Activated T-helper 1 cell treated with anti-CD3 and anti-CD28 coated beads, Interleukin-12 subunit alpha, Interleukin-12 subunit beta, Interleukin-2, Interleukin-4 antibody, amounts not matched to agents 30 ng/mL and 10 ng/mL and 1 ng/mL, durations not matched to agents 14 hours and 24 hours and 36 hours (primary cell): Measurements from ENCODE around the gene NTRK3. TPM values are rescaled to one million over a fixed set of nuclear protein-coding genes. Genes with fewer than 3 reads are reported as not detected.
"Not testable (repeated sequence)": the region's sequence is repeated elsewhere in the genome, so short reads cannot be mapped to it uniquely, and the experiment has no call there.

Experiments
- DNase-seq: peaks from one replicate; pipeline ENCODE4 v3.0.0; 2021; ENCODE audit warnings: low spot score
- H3K27ac Mint-ChIP-seq: one replicate; pipeline ENCODE4 v1.8.0; 2021; ENCODE audit warnings: mild to moderate bottlenecking, mixed read lengths
- H3K27me3 Mint-ChIP-seq: one replicate; pipeline ENCODE4 v1.8.0; 2022; ENCODE audit warnings: mild to moderate bottlenecking, moderate library complexity, mixed read lengths; ENCODE audit not compliant: insufficient read depth
- H3K36me3 Mint-ChIP-seq: one replicate; pipeline ENCODE4 v1.8.0; 2021; ENCODE audit warnings: low read depth, mixed read lengths
- H3K4me1 Mint-ChIP-seq: one replicate; pipeline ENCODE4 v1.8.0; 2021; ENCODE audit warnings: low read depth, mixed read lengths
- H3K4me3 Mint-ChIP-seq: one replicate; pipeline ENCODE4 v1.8.0; 2021; ENCODE audit warnings: mild to moderate bottlenecking, moderate library complexity, mixed read lengths
- H3K9me3 Mint-ChIP-seq: one replicate; pipeline ENCODE4 v1.8.0; 2021; ENCODE audit warnings: mixed read lengths
- intact Hi-C: fragments of 100-400 bp; cut with micrococcal nuclease; formaldehyde crosslinking; loops from one replicate; pipeline ENCODE4 v1.15.1; 2024
- total RNA-seq: library from RNA; stranded (reverse); gene quantifications from 2 replicates; pipeline ENCODE4 v1.2.3, GENCODE V29; 2022

Gene NTRK3
- total RNA-seq, 1 donor from 2014 or later = 0.29 TPM

- no peak overlapping the region for H3K27ac Mint-ChIP-seq
- intact Hi-C loops = no loop called here
- DNase-seq = no peak
- no peaks in the 10 kb centered on the region for H3K4me1 Mint-ChIP-seq
- H3K27me3 Mint-ChIP-seq = no peaks in the 10 kb centered on the region
- H3K36me3 Mint-ChIP-seq = no peaks in the 10 kb centered on the region
- no peak overlapping the region for H3K4me3 Mint-ChIP-seq
- no peaks in the 10 kb centered on the region for H3K9me3 Mint-ChIP-seq
Measured at GRCh38 chr15:88083811-88084760, 172.5 kb downstream of the NTRK3 start.

GRCh38 chr15:88080616-88081015 is 175.9 kb downstream of the NTRK3 start:
- no peaks in the 10 kb centered on the region for H3K27me3 Mint-ChIP-seq

DNA sequence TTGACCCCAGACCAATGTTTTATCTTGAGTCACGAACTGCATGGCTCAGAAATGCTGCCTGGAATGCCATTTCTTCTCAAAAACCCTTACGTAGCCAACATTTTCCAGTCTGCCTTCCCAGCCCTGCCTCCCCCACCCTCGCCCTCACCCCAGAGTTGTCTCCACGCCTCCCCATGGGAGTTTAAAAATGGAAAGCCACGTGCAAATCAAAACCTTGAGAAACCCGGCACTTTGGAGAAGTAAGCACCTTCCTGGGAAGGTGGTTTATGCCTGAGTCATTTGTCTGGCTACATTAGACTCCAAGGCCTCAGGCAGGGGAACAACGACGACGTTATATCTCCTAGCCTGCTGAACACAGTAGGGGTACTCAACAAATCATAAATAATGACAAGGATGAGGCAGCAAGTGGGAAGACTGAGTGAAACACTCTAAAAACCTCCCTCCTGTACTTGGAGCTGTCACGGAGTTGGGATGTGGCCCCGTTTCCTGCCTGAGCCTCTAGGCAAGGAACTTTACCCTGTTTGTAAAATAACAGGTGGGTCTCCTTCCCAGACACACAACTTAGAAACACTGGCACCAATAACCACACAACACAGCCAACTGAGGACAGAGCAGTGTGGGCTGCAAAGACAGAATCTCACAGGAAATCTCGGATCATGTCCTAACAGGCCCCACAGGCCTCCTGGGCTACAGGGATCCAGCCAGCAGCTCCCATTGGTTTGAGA is 179.1 kb downstream of the NTRK3 start:
- DNase-seq = no peak
- H3K4me1 Mint-ChIP-seq = no peaks in the 10 kb centered on the region
- no peak overlapping the region for H3K27ac Mint-ChIP-seq
- H3K27me3 Mint-ChIP-seq = no peaks in the 10 kb centered on the region
- intact Hi-C loops = no loop called here
- no peaks in the 10 kb centered on the region for H3K9me3 Mint-ChIP-seq
- no peak overlapping the region for H3K4me3 Mint-ChIP-seq
- no peaks in the 10 kb centered on the region for H3K36me3 Mint-ChIP-seq

More at GRCh38 chr15:88080616-88081015, 175.9 kb downstream of the NTRK3 start:
- no peak for DNase-seq
- Mint-ChIP-seq H3K4me3 (no peak overlapping the region), H3K27ac (no peak overlapping the region), H3K36me3 (no peaks in the 10 kb centered on the region), H3K4me1 (no peaks in the 10 kb centered on the region), H3K9me3 (no peaks in the 10 kb centered on the region)
- intact Hi-C loops = no loop called here

DNA sequence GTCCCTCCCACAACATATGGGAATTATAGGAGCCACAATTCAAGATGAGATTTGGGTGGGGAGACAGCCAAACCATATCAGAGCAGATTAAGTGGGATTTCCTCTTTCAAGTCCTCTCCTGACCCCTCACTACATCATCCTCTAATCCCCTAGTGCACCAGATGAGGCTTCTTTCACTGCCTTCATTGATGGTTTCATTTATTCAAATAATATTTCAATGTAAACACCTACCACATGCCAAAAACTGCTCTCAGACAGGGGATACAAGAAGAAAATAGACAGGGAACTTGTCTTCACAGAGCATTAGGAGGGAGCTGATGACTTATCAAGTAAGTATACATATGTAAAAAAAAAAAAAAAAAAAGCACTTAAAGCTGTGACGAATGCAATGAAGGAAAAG is 180.2 kb downstream of the NTRK3 start:
- H3K36me3 Mint-ChIP-seq = no peaks in the 10 kb centered on the region
- H3K4me1 Mint-ChIP-seq = no peaks in the 10 kb centered on the region
- no peak for DNase-seq
- no peak overlapping the region for H3K4me3 Mint-ChIP-seq
- H3K27me3 Mint-ChIP-seq = no peaks in the 10 kb centered on the region
- intact Hi-C loops = no loop called here
- H3K27ac Mint-ChIP-seq = no peak overlapping the region
- H3K9me3 Mint-ChIP-seq = no peaks in the 10 kb centered on the region

DNA sequence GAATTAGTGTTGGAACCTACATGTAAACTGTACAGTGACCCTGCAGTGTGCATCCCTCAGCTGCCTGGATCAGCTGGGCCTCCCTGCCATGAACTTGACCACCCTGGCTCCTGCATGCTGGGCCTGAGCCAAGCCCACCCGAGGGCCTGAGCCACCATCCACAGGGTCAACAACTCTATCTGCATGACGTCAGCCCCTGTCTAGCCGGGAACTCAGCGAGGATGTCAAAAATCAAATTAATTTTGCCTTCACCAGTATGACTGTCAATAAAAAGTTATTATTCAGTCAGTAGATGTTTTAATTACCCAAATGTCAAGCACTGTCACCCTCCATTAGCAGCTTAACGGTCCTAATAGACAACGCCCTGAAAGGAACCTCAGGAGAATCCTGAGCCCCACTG is 181.4 kb downstream of the NTRK3 start:
- Mint-ChIP-seq H3K27me3 (no peaks in the 10 kb centered on the region), H3K27ac (no peak overlapping the region), H3K4me1 (no peaks in the 10 kb centered on the region)

GRCh38 chr15:88074386-88074785 is 182.2 kb downstream of the NTRK3 start:
- intact Hi-C loops = no loop called here
- H3K4me1 Mint-ChIP-seq = no peaks in the 10 kb centered on the region
- no peak overlapping the region for H3K27ac Mint-ChIP-seq
- no peak overlapping the region for H3K4me3 Mint-ChIP-seq
- no peaks in the 10 kb centered on the region for H3K9me3 Mint-ChIP-seq
- no peaks in the 10 kb centered on the region for H3K27me3 Mint-ChIP-seq
- no peak for DNase-seq
- H3K36me3 Mint-ChIP-seq = no peaks in the 10 kb centered on the region

More for the DNA sequence above, 181.4 kb downstream of the NTRK3 start:
- no peaks in the 10 kb centered on the region for H3K36me3 Mint-ChIP-seq
- no peaks in the 10 kb centered on the region for H3K9me3 Mint-ChIP-seq
- H3K4me3 Mint-ChIP-seq = no peak overlapping the region
- DNase-seq = no peak
- intact Hi-C loops = no loop called here

GRCh38 chr15:88073391-88073691 is 183.2 kb downstream of the NTRK3 start:
- no peaks in the 10 kb centered on the region for H3K36me3 Mint-ChIP-seq
- H3K9me3 Mint-ChIP-seq = no peaks in the 10 kb centered on the region
- no peak overlapping the region for H3K4me3 Mint-ChIP-seq
- intact Hi-C loops = no loop called here
- no peaks in the 10 kb centered on the region for H3K27me3 Mint-ChIP-seq
- no peak overlapping the region for H3K27ac Mint-ChIP-seq
- no peak for DNase-seq
- H3K4me1 Mint-ChIP-seq = no peaks in the 10 kb centered on the region

GRCh38 chr15:88072598-88073390 is 183.7 kb downstream of the NTRK3 start:
- no peaks in the 10 kb centered on the region for H3K9me3 Mint-ChIP-seq
- H3K4me1 Mint-ChIP-seq = no peaks in the 10 kb centered on the region
- no peaks in the 10 kb centered on the region for H3K27me3 Mint-ChIP-seq
- no peak overlapping the region for H3K27ac Mint-ChIP-seq
- no peaks in the 10 kb centered on the region for H3K36me3 Mint-ChIP-seq
- no peak overlapping the region for H3K4me3 Mint-ChIP-seq
- DNase-seq = no peak
- intact Hi-C loops = no loop called here

DNA sequence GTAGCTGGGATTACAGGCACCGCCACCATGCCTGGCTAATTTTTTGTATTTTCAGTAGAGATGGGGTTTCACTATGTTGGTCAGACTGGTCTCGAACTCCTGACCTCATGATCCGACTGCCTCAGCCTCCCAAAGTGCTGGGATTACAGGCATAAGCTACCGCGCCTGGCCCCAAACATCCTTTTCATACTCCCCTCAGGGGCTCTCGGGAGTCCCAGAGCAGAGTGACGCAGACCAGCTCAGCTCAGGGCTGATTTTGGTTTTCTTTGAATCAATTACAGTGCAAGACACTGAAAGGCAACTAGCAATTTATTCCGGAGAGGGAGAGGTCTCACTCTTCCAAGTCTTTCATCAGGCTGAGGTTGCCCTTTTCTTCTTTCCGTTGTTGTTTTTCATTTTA is 184.4 kb downstream of the NTRK3 start:
- H3K4me3 Mint-ChIP-seq, H3K27ac Mint-ChIP-seq, H3K36me3 Mint-ChIP-seq, DNase-seq, H3K4me1 Mint-ChIP-seq, H3K27me3 Mint-ChIP-seq, H3K9me3 Mint-ChIP-seq, intact Hi-C loops: not testable (repeated sequence)

DNA sequence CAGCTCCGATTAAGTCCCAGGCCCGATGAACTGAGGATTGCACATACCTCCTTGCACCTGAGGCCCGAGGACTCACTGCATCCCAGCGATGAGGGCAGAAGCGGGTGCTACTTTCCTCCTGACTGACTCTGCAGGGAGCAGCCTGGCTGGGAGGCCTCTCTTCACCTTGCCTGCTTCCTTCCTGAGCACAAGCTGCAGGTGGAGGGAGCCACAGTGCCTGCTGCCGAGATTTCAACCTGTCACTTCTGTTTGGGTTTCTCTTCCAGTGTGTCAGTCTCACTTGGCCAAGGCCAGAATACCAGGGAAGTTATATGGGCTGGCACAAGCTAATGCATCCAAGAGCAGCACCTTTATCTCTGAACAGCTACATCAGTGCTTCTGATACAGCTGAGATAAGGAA is 185.4 kb downstream of the NTRK3 start:
- Mint-ChIP-seq H3K27me3 (no peaks in the 10 kb centered on the region), H3K4me1 (no peaks in the 10 kb centered on the region), H3K36me3 (no peaks in the 10 kb centered on the region), H3K4me3 (no peak overlapping the region), H3K27ac (no peak overlapping the region), H3K9me3 (no peaks in the 10 kb centered on the region)
- intact Hi-C loops = no loop called here
- no peak for DNase-seq

DNA sequence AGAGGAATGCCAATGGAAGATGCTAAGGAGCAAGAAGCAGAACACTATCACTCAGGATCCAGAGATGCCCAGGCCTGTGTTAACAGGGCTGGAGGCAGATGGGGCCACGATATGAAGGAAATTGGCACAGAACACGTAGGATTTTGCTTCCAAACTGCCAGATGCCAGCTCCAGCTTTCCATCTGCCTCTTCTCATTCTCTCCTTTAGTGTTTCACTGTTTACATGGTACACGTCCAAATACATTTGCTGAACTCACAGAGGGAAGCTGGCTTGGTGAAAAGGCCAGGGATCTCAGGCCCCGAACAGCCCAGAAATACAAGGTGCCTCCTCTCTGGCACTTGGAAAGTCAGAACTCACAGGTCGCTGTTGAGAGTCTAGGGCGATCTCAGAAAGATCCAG is 187.0 kb downstream of the NTRK3 start:
- H3K27me3 Mint-ChIP-seq = no peaks in the 10 kb centered on the region
- DNase-seq = no peak
- intact Hi-C loops = no loop called here
- no peaks in the 10 kb centered on the region for H3K9me3 Mint-ChIP-seq
- no peaks in the 10 kb centered on the region for H3K4me1 Mint-ChIP-seq
- no peaks in the 10 kb centered on the region for H3K36me3 Mint-ChIP-seq
- no peak overlapping the region for H3K27ac Mint-ChIP-seq
- H3K4me3 Mint-ChIP-seq = no peak overlapping the region

DNA sequence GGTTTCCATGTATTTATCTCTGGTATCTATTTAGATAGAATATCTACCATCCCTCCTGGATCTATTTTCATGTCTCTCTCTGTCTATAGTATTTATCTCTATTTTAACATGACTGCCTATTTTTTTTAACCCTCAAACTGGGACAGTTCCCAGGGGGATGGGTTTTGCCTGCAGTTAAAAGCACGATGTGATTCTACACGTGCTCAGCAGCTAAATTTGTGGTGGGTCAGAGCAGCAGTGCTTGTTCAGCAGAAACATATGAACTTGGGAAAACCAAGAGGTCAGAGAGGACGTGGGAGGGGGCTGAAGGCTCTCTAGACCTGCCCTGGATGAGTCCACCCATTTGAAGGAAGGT is 189.2 kb downstream of the NTRK3 start:
- Mint-ChIP-seq H3K27me3 (no peaks in the 10 kb centered on the region), H3K4me3 (no peak overlapping the region), H3K4me1 (no peaks in the 10 kb centered on the region)

More for the DNA sequence above, 189.2 kb downstream of the NTRK3 start:
- no peaks in the 10 kb centered on the region for H3K36me3 Mint-ChIP-seq
- intact Hi-C loops = no loop called here
- H3K9me3 Mint-ChIP-seq = no peaks in the 10 kb centered on the region
- H3K27ac Mint-ChIP-seq = no peak overlapping the region
- no peak for DNase-seq
